RWPE2 (cell line): ENCODE measurements around the gene CCDC85B.

Experiments
- ATAC-seq: fragments of 200-7000 bp; cut with Tn5 transposase; 3 replicates; pipeline ENCODE4 v1.9.1; 2021; ENCODE audit warnings: low read depth
- DNase-seq: peaks from one replicate; pipeline ENCODE4 v3.0.0-alpha.2; 2020; ENCODE audit warnings: low spot score
- H3K27ac ChIP-seq: fragments of 450-650 bp; 2 replicates; pipeline ENCODE4 v1.5.1; 2017; ENCODE audit warnings: mild to moderate bottlenecking; ENCODE audit not compliant: poor library complexity, severe bottlenecking
- H3K27me3 ChIP-seq: fragments of 250-450 bp; sonication (Bioruptor Pico); 2 replicates; pipeline ENCODE4 v1.5.1; 2021; ENCODE audit warnings: mild to moderate bottlenecking, moderate library complexity; ENCODE audit not compliant: insufficient read depth, poor library complexity, severe bottlenecking
- H3K36me3 ChIP-seq: fragments of 250-450 bp; sonication (Bioruptor Pico); 2 replicates; pipeline ENCODE4 v1.5.1; 2020; ENCODE audit warnings: low read depth, mild to moderate bottlenecking, moderate library complexity
- H3K4me1 ChIP-seq: fragments of 250-450 bp; sonication (Bioruptor Pico); 2 replicates; pipeline ENCODE4 v1.5.1; 2021; ENCODE audit warnings: mild to moderate bottlenecking, moderate library complexity; ENCODE audit not compliant: insufficient read depth, poor library complexity, severe bottlenecking
- H3K4me3 ChIP-seq: fragments of 250-450 bp; sonication (Bioruptor Pico); 2 replicates; pipeline ENCODE4 v1.5.1; 2021; ENCODE audit warnings: mild to moderate bottlenecking, moderate library complexity; ENCODE audit not compliant: severe bottlenecking
- H3K9me3 ChIP-seq: fragments of 250-450 bp; sonication (Bioruptor Pico); 2 replicates; pipeline ENCODE4 v1.5.1; 2021; ENCODE audit warnings: mild to moderate bottlenecking, moderate library complexity; ENCODE audit not compliant: severe bottlenecking
- CTCF ChIP-seq: fragments of 450-650 bp; IDR thresholded peaks from one replicate; pipeline ENCODE4 v1.5.1; 2017; ENCODE audit warnings: mild to moderate bottlenecking, moderate library complexity; ENCODE audit not compliant: poor library complexity, severe bottlenecking

The CCDC85B gene

GRCh38 chr11:65921033-65921555, 30.6 kb downstream of the CCDC85B start:
- no peaks in the 10 kb centered on the region for H3K9me3 ChIP-seq
- DNase-seq: no peak
- H3K27ac ChIP-seq: peak overlapping the region; percentile 98
- no peak overlapping the region for H3K4me3 ChIP-seq
- no peak for TF ChIP-seq CTCF
- H3K36me3 ChIP-seq: peaks cover 51% of the 10 kb centered on the region
- H3K4me1 ChIP-seq: peaks cover 29% of the 10 kb centered on the region
- no peaks in the 10 kb centered on the region for H3K27me3 ChIP-seq
- ATAC-seq: no peak

- Histone ChIP-seq H3K36me3 (peaks cover 48% of the 10 kb centered on the region), H3K9me3 (no peaks in the 10 kb centered on the region), H3K4me1 (peaks cover 21% of the 10 kb centered on the region), H3K27me3 (no peaks in the 10 kb centered on the region), H3K4me3 (no peak overlapping the region), H3K27ac (no peak overlapping the region)
- no peak for TF ChIP-seq CTCF
- ATAC-seq (no peak), DNase-seq (no peak)
These were observed 31.4 kb downstream of the CCDC85B start for GRCh38 chr11:65921876-65922275.

- Histone ChIP-seq H3K27ac (no peak overlapping the region), H3K36me3 (peaks cover 42% of the 10 kb centered on the region), H3K27me3 (no peaks in the 10 kb centered on the region), H3K4me3 (no peak overlapping the region), H3K4me1 (peaks cover 14% of the 10 kb centered on the region), H3K9me3 (no peaks in the 10 kb centered on the region)
- ATAC-seq (no peak), DNase-seq (no peak)
- no peak for TF ChIP-seq CTCF
These were observed 32.1 kb downstream of the CCDC85B start for GRCh38 chr11:65922565-65922964.

- no peak for ATAC-seq
- H3K9me3 ChIP-seq: no peaks in the 10 kb centered on the region
- no peak for TF ChIP-seq CTCF
- DNase-seq: no peak
- H3K4me1 ChIP-seq: peaks cover 5% of the 10 kb centered on the region
- peaks cover 32% of the 10 kb centered on the region for H3K36me3 ChIP-seq
- no peak overlapping the region for H3K27ac ChIP-seq
- H3K27me3 ChIP-seq: no peaks in the 10 kb centered on the region
- no peak overlapping the region for H3K4me3 ChIP-seq
These were observed 34.9 kb downstream of the CCDC85B start for GRCh38 chr11:65925397-65925796.

- no peak for TF ChIP-seq CTCF
- DNase-seq (no peak), ATAC-seq (no peak)
- H3K9me3 ChIP-seq: no peaks in the 10 kb centered on the region
- no peak overlapping the region for H3K27ac ChIP-seq
- no peak overlapping the region for H3K4me3 ChIP-seq
- no peaks in the 10 kb centered on the region for H3K4me1 ChIP-seq
- H3K27me3 ChIP-seq: no peaks in the 10 kb centered on the region
- peaks cover 7% of the 10 kb centered on the region for H3K36me3 ChIP-seq
These were observed 37.5 kb downstream of the CCDC85B start for GRCh38 chr11:65927904-65928397.
